ENCODE results near the gene ECM2.

The ECM2 gene

GRCh38 chr9:92543972-92544371 is 8.2 kb upstream of the ECM2 start:
- Histone ChIP-seq H3F3A (ENCODE audit: insufficient read depth, low read length) (no peaks in the 10 kb centered on the region), H3K9me3 (replicated peaks; ENCODE audit: insufficient read depth, low read length) (no peaks in the 10 kb centered on the region), H3K4me2 (ENCODE audit: low read depth, low read length) (no peak overlapping the region), H3K79me2 (ENCODE audit: low read length) (no peaks in the 10 kb centered on the region), H3K4me1 (ENCODE audit: low read length) (no peaks in the 10 kb centered on the region), H3K36me3 (replicated peaks; ENCODE audit: insufficient read depth, low read length) (no peaks in the 10 kb centered on the region), H3K27ac (ENCODE audit: low read length) (no peak overlapping the region), H3K27me3 (replicated peaks; ENCODE audit: insufficient read depth, low read length) (no peaks in the 10 kb centered on the region), H2AFZ (ENCODE audit: low read length) (no peak overlapping the region), H4K20me1 (ENCODE audit: insufficient read depth, low read length) (no peaks in the 10 kb centered on the region), H3K4me3 (ENCODE audit: low read length) (no peak overlapping the region), H3K9ac (ENCODE audit: low read length) (no peak overlapping the region), H3K9me2 (replicated peaks; ENCODE audit: insufficient read depth, low read length) (no peaks in the 10 kb centered on the region)
- no peak for DNase-seq
- no peak for TF ChIP-seq EZH2phosphoT487 (IDR thresholded peaks at IDR 0.05; ENCODE audit: low read length)
- no peak for TF ChIP-seq CTCF (IDR thresholded peaks at IDR 0.05; ENCODE audit: low read length)
- no peak for TF ChIP-seq EZH2 (optimal IDR thresholded peaks at IDR 0.05; ENCODE audit: low read depth, low read length)

DNA sequence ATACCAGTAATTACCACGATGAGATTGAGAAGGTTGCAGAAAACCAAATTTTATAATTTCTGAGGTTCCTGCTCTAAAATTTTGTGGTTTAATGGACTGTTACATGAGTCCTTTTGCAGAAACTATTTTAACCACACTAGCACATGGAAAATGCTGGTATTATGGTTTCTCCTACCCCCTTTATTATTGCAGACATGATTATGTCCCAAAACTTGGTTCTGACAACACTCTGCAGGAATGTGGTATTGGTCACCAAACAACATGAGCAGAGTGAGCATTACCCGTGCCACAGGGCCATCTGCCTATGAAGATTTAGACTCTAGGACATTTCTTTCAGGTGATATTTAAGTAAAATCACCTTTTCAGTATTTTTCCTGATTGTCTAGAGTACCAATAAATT is 2.8 kb upstream of the ECM2 start:
- H3K36me3 ChIP-seq (replicated peaks; ENCODE audit: insufficient read depth, low read length) = no peaks in the 10 kb centered on the region
- TF ChIP-seq CTCF (IDR thresholded peaks at IDR 0.05; ENCODE audit: low read length) (no peak), EZH2 (optimal IDR thresholded peaks at IDR 0.05; ENCODE audit: low read depth, low read length) (no peak), EZH2phosphoT487 (IDR thresholded peaks at IDR 0.05; ENCODE audit: low read length) (no peak)
- no peaks in the 10 kb centered on the region for H3K79me2 ChIP-seq (ENCODE audit: low read length)
- no peaks in the 10 kb centered on the region for H4K20me1 ChIP-seq (ENCODE audit: insufficient read depth, low read length)
- H3K9me2 ChIP-seq (replicated peaks; ENCODE audit: insufficient read depth, low read length) = no peaks in the 10 kb centered on the region
- H3F3A ChIP-seq (ENCODE audit: insufficient read depth, low read length) = peaks cover 17% of the 10 kb centered on the region
- H3K9me3 ChIP-seq (replicated peaks; ENCODE audit: insufficient read depth, low read length) = no peaks in the 10 kb centered on the region
- no peak overlapping the region for H3K27ac ChIP-seq (ENCODE audit: low read length)
- no peaks in the 10 kb centered on the region for H3K27me3 ChIP-seq (replicated peaks; ENCODE audit: insufficient read depth, low read length)
- DNase-seq = no peak
- no peak overlapping the region for H2AFZ ChIP-seq (ENCODE audit: low read length)
- H3K4me3 ChIP-seq (ENCODE audit: low read length) = no peak overlapping the region
- peaks cover 17% of the 10 kb centered on the region for H3K4me1 ChIP-seq (ENCODE audit: low read length)
- no peak overlapping the region for H3K4me2 ChIP-seq (ENCODE audit: low read depth, low read length)
- no peak overlapping the region for H3K9ac ChIP-seq (ENCODE audit: low read length)

DNA sequence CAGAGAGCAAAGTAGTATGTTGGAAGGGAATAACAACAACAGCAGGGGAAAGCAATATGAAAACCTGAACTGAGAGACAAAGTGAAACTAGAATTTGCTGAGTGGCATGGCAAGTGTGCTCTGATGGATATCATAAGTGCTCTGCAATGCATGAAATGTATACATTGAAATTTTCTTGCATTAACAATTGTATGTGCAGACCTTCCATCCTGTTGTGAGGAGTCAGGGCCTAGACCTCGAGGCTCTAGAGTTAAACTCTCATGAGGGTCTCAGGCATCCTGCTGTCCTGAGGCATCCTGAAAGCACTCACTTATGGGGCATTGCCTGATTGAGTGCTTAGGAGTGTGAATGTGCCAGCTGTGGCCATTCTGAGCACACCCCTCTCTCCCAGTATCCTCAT is 1.1 kb downstream of the ECM2 start:
- H3F3A ChIP-seq (ENCODE audit: insufficient read depth, low read length) = peaks cover 17% of the 10 kb centered on the region
- no peaks in the 10 kb centered on the region for H4K20me1 ChIP-seq (ENCODE audit: insufficient read depth, low read length)
- no peaks in the 10 kb centered on the region for H3K9me2 ChIP-seq (replicated peaks; ENCODE audit: insufficient read depth, low read length)
- H3K27me3 ChIP-seq (replicated peaks; ENCODE audit: insufficient read depth, low read length) = no peaks in the 10 kb centered on the region
- H2AFZ ChIP-seq (ENCODE audit: low read length) = peak overlapping the region; percentile 68
- peak overlapping the region; percentile 55 for H3K4me3 ChIP-seq (ENCODE audit: low read length)
- DNase-seq = peak; percentile 63
- H3K79me2 ChIP-seq (ENCODE audit: low read length) = no peaks in the 10 kb centered on the region
- no peak for TF ChIP-seq EZH2 (optimal IDR thresholded peaks at IDR 0.05; ENCODE audit: low read depth, low read length)
- TF ChIP-seq EZH2phosphoT487 (IDR thresholded peaks at IDR 0.05; ENCODE audit: low read length) = no peak
- TF ChIP-seq CTCF (IDR thresholded peaks at IDR 0.05; ENCODE audit: low read length) = no peak
- H3K27ac ChIP-seq (ENCODE audit: low read length) = peak overlapping the region; percentile 41
- H3K4me2 ChIP-seq (ENCODE audit: low read depth, low read length) = peak overlapping the region; percentile 78
- peak overlapping the region; percentile 22; the same call in 1 of the 2 replicates for H3K9ac ChIP-seq (ENCODE audit: low read length)
- no peaks in the 10 kb centered on the region for H3K36me3 ChIP-seq (replicated peaks; ENCODE audit: insufficient read depth, low read length)
- no peaks in the 10 kb centered on the region for H3K9me3 ChIP-seq (replicated peaks; ENCODE audit: insufficient read depth, low read length)
- peaks cover 20% of the 10 kb centered on the region for H3K4me1 ChIP-seq (ENCODE audit: low read length)

All from MM.1S (cell line).